HG02798 (cell line): ENCODE data around the gene ANP32E.
"Not testable (repeated sequence)": the region's sequence is repeated elsewhere in the genome, so short reads cannot be mapped to it uniquely, and the experiment has no call there.

Experiments
- ATAC-seq: cut with Tn5 transposase; IDR thresholded peaks from one replicate; pipeline ENCODE4 v1.9.1; 2021; ENCODE audit warnings: mild to moderate bottlenecking; ENCODE audit not compliant: unreplicated experiment, poor library complexity

ANP32E gene

GRCh38 chr1:150215855-150216254 lies 20.1 kb downstream of the ANP32E start:
- ATAC-seq = not testable (repeated sequence)

GRCh38 chr1:150214099-150214756 lies 21.7 kb downstream of the ANP32E start:
- ATAC-seq = not testable (repeated sequence)

GRCh38 chr1:150213170-150214098 lies 22.5 kb downstream of the ANP32E start:
- peak; percentile 99 for ATAC-seq

- no peak for ATAC-seq
These were observed 23.8 kb downstream of the ANP32E start for GRCh38 chr1:150212070-150212469.

GRCh38 chr1:150210706-150211105 lies 25.2 kb downstream of the ANP32E start:
- no peak for ATAC-seq

- ATAC-seq = no peak
These were observed 25.8 kb downstream of the ANP32E start for GRCh38 chr1:150210091-150210490.

GRCh38 chr1:150208460-150208859 lies 27.5 kb downstream of the ANP32E start:
- not testable (repeated sequence) for ATAC-seq

GRCh38 chr1:150207281-150207971 lies 28.5 kb downstream of the ANP32E start:
- ATAC-seq = no peak

GRCh38 chr1:150196417-150196816 lies 39.5 kb downstream of the ANP32E start:
- ATAC-seq = no peak

- ATAC-seq = no peak
These were observed 41.4 kb downstream of the ANP32E start for GRCh38 chr1:150194381-150195031.

- ATAC-seq = no peak
These were observed 43.9 kb downstream of the ANP32E start for GRCh38 chr1:150192012-150192411.

- no peak for ATAC-seq
These were observed 48.4 kb downstream of the ANP32E start for GRCh38 chr1:150187560-150187931.

- ATAC-seq = no peak
These were observed 48.9 kb downstream of the ANP32E start for GRCh38 chr1:150186789-150187559.

- not testable (repeated sequence) for ATAC-seq
These were observed 49.5 kb downstream of the ANP32E start for GRCh38 chr1:150186438-150186788.

- no peak for ATAC-seq
These were observed 50.4 kb downstream of the ANP32E start for GRCh38 chr1:150185481-150185880.

GRCh38 chr1:150183061-150183460 lies 52.9 kb downstream of the ANP32E start:
- ATAC-seq = no peak

GRCh38 chr1:150182247-150182646 lies 53.7 kb downstream of the ANP32E start:
- ATAC-seq = no peak

GRCh38 chr1:150180474-150180873 lies 55.4 kb downstream of the ANP32E start:
- ATAC-seq = no peak

GRCh38 chr1:150179867-150180266 lies 56.0 kb downstream of the ANP32E start:
- ATAC-seq = no peak

GRCh38 chr1:150178548-150178947 lies 57.4 kb downstream of the ANP32E start:
- no peak for ATAC-seq
